Activated naive CD4-positive, alpha-beta T cell treated with anti-CD3 and anti-CD28 coated beads, Interleukin-2, amount 50 U/mL, for 16 hours (primary cell): ENCODE data around the gene KLB.

Source experiments
- DNase-seq: peaks from one replicate; pipeline ENCODE4 v3.0.0-alpha.2; 2020

The KLB gene

DNA sequence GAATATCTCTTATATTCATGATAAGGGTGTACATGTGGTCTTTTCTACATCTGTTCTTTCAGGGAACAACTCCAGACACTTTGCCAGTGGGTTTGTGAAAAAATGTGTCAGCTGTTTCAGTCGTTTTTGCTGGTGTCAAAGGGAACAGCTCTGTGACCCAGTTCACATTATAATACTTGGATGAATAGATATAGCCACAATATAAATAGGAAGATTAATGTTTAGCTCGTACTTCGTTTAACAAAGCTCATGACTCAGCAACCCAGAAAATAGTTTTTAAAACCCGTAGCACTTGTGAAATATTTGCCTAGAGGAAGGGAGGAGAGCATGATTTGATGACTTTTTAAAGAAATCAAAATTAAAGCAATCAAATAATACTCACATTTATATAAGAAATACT lies 60.0 kb downstream of the KLB start:
- DNase-seq, result no peak

- no peak for DNase-seq
These were observed 60.7 kb downstream of the KLB start for GRCh38 chr4:39467464-39467863.

GRCh38 chr4:39469429-39470077 lies 62.8 kb downstream of the KLB start:
- no peak for DNase-seq

GRCh38 chr4:39470402-39470801 lies 63.7 kb downstream of the KLB start:
- DNase-seq, result no peak

- no peak for DNase-seq
These were observed 65.7 kb downstream of the KLB start for GRCh38 chr4:39472396-39472795.

GRCh38 chr4:39476187-39476895 lies 69.6 kb downstream of the KLB start:
- no peak for DNase-seq

- DNase-seq, result no peak
These were observed 73.5 kb downstream of the KLB start for GRCh38 chr4:39480251-39480650.

GRCh38 chr4:39480902-39481695 lies 74.4 kb downstream of the KLB start:
- no peak for DNase-seq

GRCh38 chr4:39484582-39485272 lies 78.0 kb downstream of the KLB start:
- no peak for DNase-seq

- DNase-seq, result no peak
These were observed 79.6 kb downstream of the KLB start for GRCh38 chr4:39486221-39486804.

- DNase-seq, result no peak
These were observed 83.6 kb downstream of the KLB start for GRCh38 chr4:39490322-39490721.

DNA sequence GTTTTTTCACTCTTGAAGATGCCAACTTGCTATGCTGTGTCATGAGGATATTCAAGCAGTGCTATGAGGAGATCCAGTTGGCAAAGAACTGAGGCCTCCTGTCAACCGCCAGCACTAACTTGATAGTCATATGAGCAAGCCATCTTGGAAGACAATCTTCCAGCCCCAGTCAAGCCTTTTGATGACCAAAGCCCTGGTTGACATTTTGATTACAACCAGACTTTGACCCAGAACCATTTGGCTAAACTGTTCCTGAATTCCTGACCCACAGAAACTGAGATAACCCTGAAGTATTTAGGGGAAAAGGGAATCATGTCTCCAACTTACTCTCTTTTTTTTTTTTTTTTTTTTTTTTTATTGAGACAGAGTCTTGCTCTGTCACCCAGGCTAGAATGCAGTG lies 87.6 kb downstream of the KLB start:
- no peak for DNase-seq

DNA sequence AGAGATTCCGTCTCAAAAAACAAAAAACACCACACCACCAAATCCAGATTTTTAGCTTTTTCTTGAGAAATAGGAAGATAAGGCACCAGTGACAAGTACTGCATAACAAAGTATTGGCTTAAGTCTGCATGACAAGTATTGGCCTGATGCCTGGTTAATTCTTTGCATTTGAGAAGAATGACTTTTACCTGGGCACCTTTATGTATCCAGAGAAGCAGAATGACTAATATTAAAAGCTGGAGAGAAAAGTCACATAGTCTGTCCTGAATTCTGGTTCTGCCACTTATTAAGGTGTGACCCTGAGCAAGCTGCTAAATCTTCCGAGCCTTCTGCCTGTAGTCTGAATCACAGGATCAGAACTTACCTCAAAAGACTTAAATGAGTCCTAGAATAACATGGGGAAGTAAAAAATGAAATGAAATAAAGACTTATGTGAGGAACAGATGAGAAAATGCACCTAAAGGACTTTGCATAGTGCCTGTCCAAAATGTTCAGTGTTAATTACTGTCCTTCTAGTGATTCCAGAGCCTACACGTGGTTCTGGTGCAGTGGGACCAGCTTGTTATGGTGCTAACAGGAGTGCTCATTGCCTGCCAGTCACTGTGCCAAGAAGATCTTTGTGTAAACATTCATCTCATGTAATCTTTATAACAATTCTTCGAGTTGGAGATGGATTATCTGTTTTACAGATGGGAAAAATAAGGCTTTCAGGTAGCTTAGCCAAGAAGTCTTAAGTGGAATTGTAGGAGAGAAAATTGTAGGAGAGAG lies 88.9 kb downstream of the KLB start:
- no peak for DNase-seq

GRCh38 chr4:39497909-39498726 lies 91.4 kb downstream of the KLB start:
- no peak for DNase-seq

GRCh38 chr4:39498727-39499020 lies 91.9 kb downstream of the KLB start:
- DNase-seq, result no peak
